CD4-positive, CD25-positive, alpha-beta regulatory T cell (primary cell): ENCODE data around the gene MAP2. TPM values are rescaled to one million over a fixed set of nuclear protein-coding genes. Genes with fewer than 3 reads are reported as not detected.
A peak's percentile ranks its signal among the peaks of the same experiment; 100 is the strongest.

ENCODE experiments used
- ATAC-seq, 2 donors: fragments of 150-1000 bp; cut with Tn5 transposase; one replicate each; pipeline ENCODE4 v1.10.0; 2021; ENCODE audit warnings: low read depth in 2 of 2, moderate number of reproducible peaks in 2 of 2, moderate library complexity in 1 of 2
- DNase-seq, 3 donors: peaks; one replicate each; pipeline versions ENCODE4 v3.0.0 to v3.0.0-alpha.2; 2012 to 2022; ENCODE audit warnings: mixed read lengths in 1 of 3
- H3K27ac ChIP-seq: one replicate; pipeline ENCODE4 v1.7.0; 2013; ENCODE audit warnings: mild to moderate bottlenecking, low read length; ENCODE audit not compliant: insufficient read depth, poor library complexity, severe bottlenecking
- H3K27me3 ChIP-seq: one replicate; pipeline ENCODE4 v1.7.0; 2013; ENCODE audit warnings: low read length; ENCODE audit not compliant: control insufficient read depth, insufficient read depth
- H3K36me3 ChIP-seq: one replicate; pipeline ENCODE4 v1.7.0; 2013; ENCODE audit warnings: mild to moderate bottlenecking, low read length, moderate library complexity; ENCODE audit not compliant: control insufficient read depth, insufficient read depth
- H3K4me1 ChIP-seq: 2 replicates; pipeline ENCODE4 v1.7.0; 2013; ENCODE audit warnings: mild to moderate bottlenecking, low read length; ENCODE audit not compliant: insufficient read depth, control insufficient read depth, poor library complexity, severe bottlenecking
- H3K4me3 ChIP-seq: one replicate; pipeline ENCODE4 v1.7.0; 2013; ENCODE audit warnings: low read depth, mild to moderate bottlenecking, low read length, moderate library complexity
- H3K9me3 ChIP-seq, 2 experiments: 1 replicate in 1 of 2; 2 replicates in 1 of 2; pipeline ENCODE4 v1.7.0; 2013; ENCODE audit warnings: low read length in 2 of 2, mild to moderate bottlenecking in 1 of 2, moderate library complexity in 1 of 2; ENCODE audit not compliant: control insufficient read depth in 2 of 2
- H3K27ac Mint-ChIP-seq, 3 donors: one replicate each; pipeline ENCODE4 v1.8.0; 2020 to 2022; ENCODE audit warnings: mild to moderate bottlenecking in 3 of 3, mixed read lengths in 3 of 3, moderate library complexity in 2 of 3
- H3K27me3 Mint-ChIP-seq: one replicate; pipeline ENCODE4 v1.8.0; 2022; ENCODE audit warnings: mild to moderate bottlenecking, mixed read lengths
- H3K36me3 Mint-ChIP-seq: one replicate; pipeline ENCODE4 v1.8.0; 2020; ENCODE audit warnings: mixed read lengths
- H3K4me1 Mint-ChIP-seq, 4 donors: one replicate each; pipeline ENCODE4 v1.8.0; 2020 to 2022; ENCODE audit warnings: mixed read lengths in 4 of 4, mild to moderate bottlenecking in 1 of 4
- H3K4me3 Mint-ChIP-seq, 4 donors: one replicate each; pipeline ENCODE4 v1.8.0; 2020 to 2022; ENCODE audit warnings: mild to moderate bottlenecking in 4 of 4, mixed read lengths in 4 of 4, moderate library complexity in 3 of 4
- H3K9me3 Mint-ChIP-seq, 7 donors: one replicate each; pipeline ENCODE4 v1.8.0; 2020 to 2022; ENCODE audit warnings: mixed read lengths in 7 of 7, mild to moderate bottlenecking in 3 of 7, moderate library complexity in 2 of 7
- polyA plus RNA-seq, 4 donors: library from polyadenylated mRNA; unstranded; fragments of 300-500 nt; fragmentation: Illumina TruSeq; gene quantifications; one replicate each; pipeline ENCODE4 v1.2.3, GENCODE V29; 2021
- total RNA-seq: library from RNA; stranded (reverse); gene quantifications from one replicate; pipeline ENCODE4 v1.2.3, GENCODE V29; 2022

MAP2 gene, protein sequence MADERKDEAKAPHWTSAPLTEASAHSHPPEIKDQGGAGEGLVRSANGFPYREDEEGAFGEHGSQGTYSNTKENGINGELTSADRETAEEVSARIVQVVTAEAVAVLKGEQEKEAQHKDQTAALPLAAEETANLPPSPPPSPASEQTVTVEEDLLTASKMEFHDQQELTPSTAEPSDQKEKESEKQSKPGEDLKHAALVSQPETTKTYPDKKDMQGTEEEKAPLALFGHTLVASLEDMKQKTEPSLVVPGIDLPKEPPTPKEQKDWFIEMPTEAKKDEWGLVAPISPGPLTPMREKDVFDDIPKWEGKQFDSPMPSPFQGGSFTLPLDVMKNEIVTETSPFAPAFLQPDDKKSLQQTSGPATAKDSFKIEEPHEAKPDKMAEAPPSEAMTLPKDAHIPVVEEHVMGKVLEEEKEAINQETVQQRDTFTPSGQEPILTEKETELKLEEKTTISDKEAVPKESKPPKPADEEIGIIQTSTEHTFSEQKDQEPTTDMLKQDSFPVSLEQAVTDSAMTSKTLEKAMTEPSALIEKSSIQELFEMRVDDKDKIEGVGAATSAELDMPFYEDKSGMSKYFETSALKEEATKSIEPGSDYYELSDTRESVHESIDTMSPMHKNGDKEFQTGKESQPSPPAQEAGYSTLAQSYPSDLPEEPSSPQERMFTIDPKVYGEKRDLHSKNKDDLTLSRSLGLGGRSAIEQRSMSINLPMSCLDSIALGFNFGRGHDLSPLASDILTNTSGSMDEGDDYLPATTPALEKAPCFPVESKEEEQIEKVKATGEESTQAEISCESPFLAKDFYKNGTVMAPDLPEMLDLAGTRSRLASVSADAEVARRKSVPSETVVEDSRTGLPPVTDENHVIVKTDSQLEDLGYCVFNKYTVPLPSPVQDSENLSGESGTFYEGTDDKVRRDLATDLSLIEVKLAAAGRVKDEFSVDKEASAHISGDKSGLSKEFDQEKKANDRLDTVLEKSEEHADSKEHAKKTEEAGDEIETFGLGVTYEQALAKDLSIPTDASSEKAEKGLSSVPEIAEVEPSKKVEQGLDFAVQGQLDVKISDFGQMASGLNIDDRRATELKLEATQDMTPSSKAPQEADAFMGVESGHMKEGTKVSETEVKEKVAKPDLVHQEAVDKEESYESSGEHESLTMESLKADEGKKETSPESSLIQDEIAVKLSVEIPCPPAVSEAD (N-terminal part only)
- total RNA-seq (not detected), polyA plus RNA-seq (1 to 10 TPM in 1 of 4 donors, under 1 TPM in 1, not detected in 2; 0.16 to 1.1 TPM)

DNA sequence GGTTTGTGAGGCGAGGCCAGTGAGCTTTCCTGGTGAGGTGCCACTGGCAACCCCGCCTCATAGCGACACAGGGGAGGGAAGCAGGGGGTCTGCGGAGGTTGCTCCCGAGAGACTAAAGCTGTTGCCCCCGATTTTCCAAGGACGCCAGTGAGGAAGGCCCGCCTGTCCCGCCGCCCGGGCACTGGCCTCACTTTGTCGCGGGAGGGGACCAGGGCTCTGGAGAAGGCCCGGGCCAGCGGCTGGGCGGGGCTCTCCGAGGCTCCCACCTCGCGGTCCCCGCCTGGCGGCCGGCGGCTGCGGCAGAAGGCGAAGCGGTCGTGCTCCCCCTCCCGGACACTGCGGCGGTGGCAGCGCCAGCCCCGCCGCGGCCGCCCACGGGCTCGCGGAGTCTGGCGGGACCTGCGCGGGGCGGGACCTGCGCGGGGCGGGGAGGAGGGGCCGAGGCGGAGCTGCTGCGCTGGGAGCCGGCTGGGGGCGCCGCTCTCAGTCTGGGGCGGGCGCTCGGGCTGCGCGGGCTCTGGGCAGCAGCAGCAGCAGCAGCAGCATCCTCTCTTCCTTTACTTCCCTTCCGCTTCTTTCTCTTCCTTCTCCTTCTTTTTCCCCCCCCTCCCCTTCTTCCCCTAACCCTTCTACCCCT lies at the start of gene MAP2:
TSS of gene MAP2 (plus strand) at position 486 of the 637 bp plus-strand sequence. CDS start 229,124 bp downstream, outside the sequence.
- Mint-ChIP-seq H3K4me1 (peaks cover 5 to 16% (median 12%) of the 10 kb centered on the region in 4 donors), H3K9me3 (peaks cover 0 to 2% (median 0%) of the 10 kb centered on the region in 7 donors), H3K36me3 (no peaks in the 10 kb centered on the region), H3K27ac (no peak within 1 kb of the TSS), H3K4me3 (peak within 1 kb of the TSS; percentile 60 to 83 (median 67)), H3K27me3 (peaks cover 28% of the 10 kb centered on the region)
- DNase-seq (peak; percentile 10 to 58 (median 21)), ATAC-seq (peak; percentile 74 to 82)
- Histone ChIP-seq H3K9me3 (no peaks in the 10 kb centered on the region), H3K4me3 (no peak within 1 kb of the TSS), H3K4me1 (peaks cover 5% of the 10 kb centered on the region), H3K36me3 (no peaks in the 10 kb centered on the region), H3K27ac (no peak within 1 kb of the TSS), H3K27me3 (peaks cover 7% of the 10 kb centered on the region)

- Mint-ChIP-seq H3K27ac (no peak overlapping the region), H3K36me3 (no peaks in the 10 kb centered on the region), H3K4me3 (no peak overlapping the region), H3K27me3 (no peaks in the 10 kb centered on the region), H3K4me1 (no peaks in the 10 kb centered on the region), H3K9me3 (peaks cover 0 to 38% (median 11%) of the 10 kb centered on the region in 7 donors)
- Histone ChIP-seq H3K9me3 (no peaks in the 10 kb centered on the region), H3K4me1 (no peaks in the 10 kb centered on the region), H3K4me3 (no peak overlapping the region), H3K36me3 (no peaks in the 10 kb centered on the region), H3K27ac (no peak overlapping the region), H3K27me3 (no peaks in the 10 kb centered on the region)
- ATAC-seq, result no peak
- no peak for DNase-seq
These were observed 47.2 kb upstream of the MAP2 start for GRCh38 chr2:209376686-209377085.

DNA sequence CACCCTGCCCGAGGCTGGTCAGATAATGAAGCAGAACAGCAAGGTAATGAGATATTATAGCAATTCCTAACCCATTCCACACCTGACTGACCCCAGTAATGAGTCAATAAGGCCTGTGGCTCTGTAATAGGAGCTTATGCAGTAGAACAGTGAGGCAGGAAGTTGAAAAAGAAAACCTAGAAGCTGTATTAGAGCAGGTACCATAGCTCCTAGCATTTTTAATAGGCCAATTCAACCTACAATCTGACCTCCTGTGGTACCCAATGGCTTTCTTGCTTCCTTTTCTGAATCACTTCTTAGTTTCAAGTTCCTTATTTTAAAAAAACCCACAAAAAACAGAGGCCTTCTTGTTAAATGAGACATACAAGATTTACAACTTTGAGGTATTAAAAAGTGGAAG lies 43.6 kb upstream of the MAP2 start:
- Mint-ChIP-seq H3K4me1 (no peaks in the 10 kb centered on the region), H3K27ac (no peak overlapping the region), H3K27me3 (no peaks in the 10 kb centered on the region), H3K36me3 (no peaks in the 10 kb centered on the region), H3K9me3 (peaks cover 0 to 19% (median 7%) of the 10 kb centered on the region in 7 donors), H3K4me3 (no peak overlapping the region)
- H3K36me3 ChIP-seq, result no peaks in the 10 kb centered on the region
- ATAC-seq (no peak), DNase-seq (no peak)
- H3K27ac ChIP-seq, result no peak overlapping the region
- H3K4me3 ChIP-seq, result no peak overlapping the region
- H3K27me3 ChIP-seq, result no peaks in the 10 kb centered on the region
- no peaks in the 10 kb centered on the region for H3K9me3 ChIP-seq
- no peaks in the 10 kb centered on the region for H3K4me1 ChIP-seq

- Mint-ChIP-seq H3K27me3 (no peaks in the 10 kb centered on the region), H3K4me1 (no peaks in the 10 kb centered on the region), H3K27ac (no peak overlapping the region), H3K9me3 (peaks cover 0 to 11% (median 3%) of the 10 kb centered on the region in 7 donors), H3K36me3 (no peaks in the 10 kb centered on the region), H3K4me3 (no peak overlapping the region)
- H3K4me1 ChIP-seq, result no peaks in the 10 kb centered on the region
- H3K9me3 ChIP-seq, result no peaks in the 10 kb centered on the region
- no peak for ATAC-seq
- no peak overlapping the region for H3K27ac ChIP-seq
- DNase-seq, result no peak
- H3K4me3 ChIP-seq, result no peak overlapping the region
- H3K36me3 ChIP-seq, result no peaks in the 10 kb centered on the region
- no peaks in the 10 kb centered on the region for H3K27me3 ChIP-seq
These were observed 42.8 kb upstream of the MAP2 start for GRCh38 chr2:209381091-209381490.

- H3K9me3 ChIP-seq, result no peaks in the 10 kb centered on the region
- DNase-seq, result no peak
- H3K4me1 Mint-ChIP-seq, result no peaks in the 10 kb centered on the region
- no peak overlapping the region for H3K27ac Mint-ChIP-seq
- no peak overlapping the region for H3K4me3 ChIP-seq
- H3K4me3 Mint-ChIP-seq, result no peak overlapping the region
- no peaks in the 10 kb centered on the region for H3K27me3 ChIP-seq
- no peaks in the 10 kb centered on the region for H3K36me3 ChIP-seq
- ATAC-seq, result no peak
- H3K27me3 Mint-ChIP-seq, result no peaks in the 10 kb centered on the region
- peaks cover 0 to 5% (median 3%) of the 10 kb centered on the region in 7 donors for H3K9me3 Mint-ChIP-seq
- no peaks in the 10 kb centered on the region for H3K36me3 Mint-ChIP-seq
- no peak overlapping the region for H3K27ac ChIP-seq
- H3K4me1 ChIP-seq, result no peaks in the 10 kb centered on the region
These were observed 41.1 kb upstream of the MAP2 start for GRCh38 chr2:209382775-209383174.

DNA sequence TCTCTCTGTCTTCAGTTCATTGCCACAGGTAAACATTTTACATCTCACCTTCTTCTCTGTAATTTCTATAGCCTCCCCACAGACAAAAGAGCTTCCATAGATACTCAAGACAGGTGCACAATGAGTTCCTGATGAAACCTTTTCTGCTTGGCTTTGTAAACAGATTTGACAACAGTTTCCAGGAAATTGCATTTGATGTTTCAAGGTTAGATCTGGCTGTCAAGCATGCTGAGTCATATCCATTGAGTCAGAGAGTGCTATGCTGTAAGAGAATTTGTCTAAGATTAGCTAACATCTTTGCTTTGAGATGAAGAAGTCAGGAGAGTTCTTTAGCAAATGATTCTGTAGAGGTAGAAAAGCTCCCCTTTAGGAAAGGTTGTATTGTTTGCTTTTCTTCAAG lies 40.6 kb upstream of the MAP2 start:
- DNase-seq (no peak), ATAC-seq (no peak)
- no peaks in the 10 kb centered on the region for H3K4me1 Mint-ChIP-seq
- H3K4me3 Mint-ChIP-seq, result no peak overlapping the region
- no peaks in the 10 kb centered on the region for H3K36me3 Mint-ChIP-seq
- H3K27me3 ChIP-seq, result no peaks in the 10 kb centered on the region
- no peaks in the 10 kb centered on the region for H3K4me1 ChIP-seq
- H3K9me3 Mint-ChIP-seq, result peaks cover 0 to 5% (median 3%) of the 10 kb centered on the region in 7 donors
- no peaks in the 10 kb centered on the region for H3K9me3 ChIP-seq
- no peak overlapping the region for H3K4me3 ChIP-seq
- no peaks in the 10 kb centered on the region for H3K36me3 ChIP-seq
- no peaks in the 10 kb centered on the region for H3K27me3 Mint-ChIP-seq
- H3K27ac Mint-ChIP-seq, result no peak overlapping the region
- H3K27ac ChIP-seq, result no peak overlapping the region

DNA sequence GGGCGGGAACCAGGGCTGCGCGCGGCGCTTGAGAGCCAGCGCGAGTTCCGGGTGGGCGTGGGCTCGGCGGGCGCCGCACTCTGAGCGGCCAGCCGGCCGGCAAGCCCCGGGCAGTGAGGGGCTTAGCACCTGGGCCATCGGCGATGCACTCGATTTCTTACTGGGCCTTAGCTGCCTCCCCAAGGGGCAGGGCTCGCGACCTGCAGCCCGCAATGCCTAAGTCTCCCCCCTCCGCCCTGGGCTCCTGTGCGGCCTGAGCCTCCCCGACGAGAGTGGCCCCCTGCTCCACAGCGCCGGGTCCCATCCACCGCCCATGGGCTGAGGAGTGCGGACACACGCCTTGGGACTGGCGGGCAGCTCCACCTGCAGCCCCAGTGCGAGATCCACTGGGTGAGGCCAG lies 36.5 kb upstream of the MAP2 start:
- Histone ChIP-seq H3K4me1 (no peaks in the 10 kb centered on the region), H3K4me3 (no peak overlapping the region), H3K9me3 (no peaks in the 10 kb centered on the region), H3K27ac (no peak overlapping the region), H3K36me3 (no peaks in the 10 kb centered on the region), H3K27me3 (no peaks in the 10 kb centered on the region)
- Mint-ChIP-seq H3K4me1 (no peaks in the 10 kb centered on the region), H3K27ac (no peak overlapping the region), H3K27me3 (no peaks in the 10 kb centered on the region), H3K9me3 (peaks cover 0 to 7% (median 0%) of the 10 kb centered on the region in 7 donors), H3K36me3 (no peaks in the 10 kb centered on the region), H3K4me3 (no peak overlapping the region)
- DNase-seq, result no peak
- no peak for ATAC-seq
